GM10847 (cell line): ENCODE results near the gene HSPB7.

Source experiments
- POLR2A ChIP-seq: IDR thresholded peaks from 2 replicates; pipeline ENCODE4 v1.6.1; 2011; ENCODE audit not compliant: insufficient read length; ENCODE audit errors: extremely low read depth

Gene HSPB7

GRCh38 chr1:16048573-16049189 is 30.8 kb upstream of the HSPB7 start:
- TF ChIP-seq POLR2A: no peak

GRCh38 chr1:16047791-16048475 is 30.1 kb upstream of the HSPB7 start:
- TF ChIP-seq POLR2A: no peak

GRCh38 chr1:16046842-16047241 is 29.0 kb upstream of the HSPB7 start:
- no peak for TF ChIP-seq POLR2A

- no peak for TF ChIP-seq POLR2A
These were observed 26.1 kb upstream of the HSPB7 start for GRCh38 chr1:16043950-16044349.

- TF ChIP-seq POLR2A: no peak
These were observed 25.7 kb upstream of the HSPB7 start, which contains the start of gene CLCNKB for GRCh38 chr1:16043521-16043920. CLCNKB (plus strand) TSS chr1:16043782; CDS start chr1:16044493, 711 bp downstream.

- no peak for TF ChIP-seq POLR2A
These were observed 24.3 kb upstream of the HSPB7 start for GRCh38 chr1:16042096-16042495.

GRCh38 chr1:16041200-16041599 is 23.4 kb upstream of the HSPB7 start:
- no peak for TF ChIP-seq POLR2A

GRCh38 chr1:16038620-16038912 is 20.7 kb upstream of the HSPB7 start:
- no peak for TF ChIP-seq POLR2A

- no peak for TF ChIP-seq POLR2A
These were observed 14.7 kb upstream of the HSPB7 start for GRCh38 chr1:16032388-16033102.

GRCh38 chr1:16031551-16031950 is 13.7 kb upstream of the HSPB7 start:
- TF ChIP-seq POLR2A: no peak

GRCh38 chr1:16029288-16029687 is 11.4 kb upstream of the HSPB7 start:
- no peak for TF ChIP-seq POLR2A

GRCh38 chr1:16028237-16029002 is 10.6 kb upstream of the HSPB7 start:
- TF ChIP-seq POLR2A: no peak

- TF ChIP-seq POLR2A: no peak
These were observed 9.1 kb upstream of the HSPB7 start for GRCh38 chr1:16026723-16027484.

GRCh38 chr1:16023050-16023653 is 5.3 kb upstream of the HSPB7 start:
- TF ChIP-seq POLR2A: no peak
